H9 (cell line): ENCODE measurements around the gene PARD3. TPM values are rescaled to one million over a fixed set of nuclear protein-coding genes. Genes with fewer than 3 reads are reported as not detected.

Source experiments
- DNase-seq: peaks from one replicate; pipeline ENCODE4 v3.0.0-alpha.2; 2017
- H2AFZ ChIP-seq: one replicate; pipeline ENCODE4 v1.6.1; 2013; ENCODE audit warnings: mild to moderate bottlenecking, low read length, control low read depth, moderate library complexity
- H2AK5ac ChIP-seq: 2 replicates; pipeline ENCODE4 v1.6.1; 2013; ENCODE audit warnings: low read length, control low read depth, mixed read lengths; ENCODE audit not compliant: insufficient read length
- H2BK120ac ChIP-seq: one replicate; pipeline ENCODE4 v1.6.1; 2013; ENCODE audit warnings: low read depth, mild to moderate bottlenecking, low read length, control low read depth, inconsistent platforms; ENCODE audit not compliant: poor library complexity, severe bottlenecking
- H2BK12ac ChIP-seq: 2 replicates; pipeline ENCODE4 v1.6.1; 2013; ENCODE audit warnings: low read length, control low read depth, mixed read lengths, low read depth; ENCODE audit not compliant: insufficient read length
- H2BK15ac ChIP-seq: 2 replicates; pipeline ENCODE4 v1.6.1; 2013; ENCODE audit warnings: low read depth, low read length, control low read depth
- H2BK20ac ChIP-seq: one replicate; pipeline ENCODE4 v1.6.1; 2013; ENCODE audit warnings: low read depth, mild to moderate bottlenecking, low read length, control low read depth, inconsistent platforms; ENCODE audit not compliant: poor library complexity, severe bottlenecking
- H2BK5ac ChIP-seq: 2 replicates; pipeline ENCODE4 v1.6.1; 2013; ENCODE audit warnings: low read length, control low read depth, mixed read lengths; ENCODE audit not compliant: insufficient read length
- H3K14ac ChIP-seq: 2 replicates; pipeline ENCODE4 v1.6.1; 2013; ENCODE audit warnings: low read length, control low read depth; ENCODE audit not compliant: insufficient read depth
- H3K18ac ChIP-seq: 2 replicates; pipeline ENCODE4 v1.6.1; 2013; ENCODE audit warnings: low read depth, mild to moderate bottlenecking, mixed read lengths, low read length, control low read depth; ENCODE audit not compliant: insufficient read length
- H3K23ac ChIP-seq: 2 replicates; pipeline ENCODE4 v1.6.1; 2013; ENCODE audit warnings: low read length, control low read depth, mixed read lengths, low read depth; ENCODE audit not compliant: insufficient read length
- H3K23me2 ChIP-seq: 2 replicates; pipeline ENCODE4 v1.6.1; 2013; ENCODE audit warnings: low read depth, mild to moderate bottlenecking, mixed read lengths, low read length, control low read depth; ENCODE audit not compliant: insufficient read length, poor library complexity, severe bottlenecking
- H3K27ac ChIP-seq: 2 replicates; pipeline ENCODE4 v1.5.1; 2013; ENCODE audit warnings: low read length, control low read depth, mixed read lengths, low read depth; ENCODE audit not compliant: insufficient read length
- H3K27me3 ChIP-seq: 2 replicates; pipeline ENCODE4 v1.6.1; 2013; ENCODE audit warnings: low read length, control low read depth, inconsistent platforms; ENCODE audit not compliant: insufficient read depth
- H3K4ac ChIP-seq: 2 replicates; pipeline ENCODE4 v1.6.1; 2013; ENCODE audit warnings: low read depth, mild to moderate bottlenecking, control low read depth, inconsistent platforms, low read length, moderate library complexity
- H3K4me1 ChIP-seq: 2 replicates; pipeline ENCODE4 v1.6.1; 2013; ENCODE audit warnings: low read length, control low read depth, inconsistent platforms; ENCODE audit not compliant: insufficient read depth
- H3K4me2 ChIP-seq: 2 replicates; pipeline ENCODE4 v1.6.1; 2013; ENCODE audit warnings: low read length, control low read depth, mixed read lengths; ENCODE audit not compliant: insufficient read length, insufficient read depth
- H3K56ac ChIP-seq: 2 replicates; pipeline ENCODE4 v1.6.1; 2013; ENCODE audit warnings: low read depth, mild to moderate bottlenecking, mixed read lengths, low read length, control low read depth; ENCODE audit not compliant: insufficient read length
- H3K79me1 ChIP-seq: 2 replicates; pipeline ENCODE4 v1.6.1; 2013; ENCODE audit warnings: low read depth, mild to moderate bottlenecking, moderate library complexity, low read length, control low read depth, inconsistent platforms; ENCODE audit not compliant: insufficient read depth, poor library complexity, severe bottlenecking
- H3K79me2 ChIP-seq: 2 replicates; pipeline ENCODE4 v1.6.1; 2013; ENCODE audit warnings: low read length, control low read depth, inconsistent platforms; ENCODE audit not compliant: insufficient read depth
- H3K9ac ChIP-seq: 2 replicates; pipeline ENCODE4 v1.6.1; 2013; ENCODE audit warnings: low read length, control low read depth, mixed read lengths; ENCODE audit not compliant: insufficient read length; ENCODE audit errors: extremely low read depth
- H3K9me3 ChIP-seq: one replicate; pipeline ENCODE4 v1.6.1; 2013; ENCODE audit warnings: low read depth, low read length, inconsistent platforms; ENCODE audit not compliant: control insufficient read depth
- H3T11ph ChIP-seq: one replicate; pipeline ENCODE4 v1.6.1; 2013; ENCODE audit warnings: mild to moderate bottlenecking, low read length, control low read depth, inconsistent platforms
- H4K20me1 ChIP-seq: one replicate; pipeline ENCODE4 v1.6.1; 2013; ENCODE audit not compliant: control insufficient read depth, insufficient read length, insufficient read depth
- H4K5ac ChIP-seq: 2 replicates; pipeline ENCODE4 v1.6.1; 2013; ENCODE audit warnings: low read depth, mild to moderate bottlenecking, mixed read lengths, low read length, control low read depth; ENCODE audit not compliant: insufficient read length
- H4K8ac ChIP-seq: replicated peaks from 2 replicates; pipeline ENCODE4 v1.6.1; 2013; ENCODE audit warnings: low read length, control low read depth, mixed read lengths, low read depth; ENCODE audit not compliant: insufficient read length
- H4K91ac ChIP-seq: 2 replicates; pipeline ENCODE4 v1.6.1; 2013; ENCODE audit warnings: low read depth, mild to moderate bottlenecking, moderate library complexity, mixed read lengths, low read length, control low read depth; ENCODE audit not compliant: insufficient read length
- H3K27ac Mint-ChIP-seq, 3 experiments: 2 replicates in 2 of 3; 3 replicates in 1 of 3; pipeline ENCODE4 v1.8.0; 2020 to 2021; ENCODE audit warnings: mixed read lengths in 3 of 3, mild to moderate bottlenecking in 1 of 3, moderate library complexity in 1 of 3
- H3K27me3 Mint-ChIP-seq: 2 replicates; pipeline ENCODE4 v1.8.0; 2021; ENCODE audit warnings: low read depth, mild to moderate bottlenecking, moderate library complexity, mixed read lengths
- H3K36me3 Mint-ChIP-seq, 3 experiments: 2 replicates in 2 of 3; 3 replicates in 1 of 3; pipeline ENCODE4 v1.8.0; 2020 to 2021; ENCODE audit warnings: low read depth in 3 of 3, mixed read lengths in 3 of 3; ENCODE audit not compliant: insufficient read depth in 1 of 3
- H3K4me1 Mint-ChIP-seq, 2 experiments: 2 replicates each; pipeline ENCODE4 v1.8.0; 2020; ENCODE audit warnings: mixed read lengths in 2 of 2
- H3K4me3 Mint-ChIP-seq, 2 experiments: 2 replicates in 1 of 2; 3 replicates in 1 of 2; pipeline ENCODE4 v1.8.0; 2020 to 2021; ENCODE audit warnings: mild to moderate bottlenecking in 2 of 2, mixed read lengths in 2 of 2, moderate library complexity in 1 of 2
- H3K9me3 Mint-ChIP-seq, 2 experiments: 2 replicates in 1 of 2; 3 replicates in 1 of 2; pipeline ENCODE4 v1.8.0; 2020; ENCODE audit warnings: mild to moderate bottlenecking in 2 of 2, mixed read lengths in 2 of 2, moderate library complexity in 1 of 2
- CTCF ChIP-seq: fragments of 200-600 bp; sonication (generic); conservative IDR thresholded peaks from 3 replicates; pipeline ENCODE4 v1.8.0; 2021; ENCODE audit warnings: antibody characterized with exemption, mild to moderate bottlenecking
- total RNA-seq: library from RNA; stranded (reverse); gene quantifications from 2 replicates; pipeline ENCODE4 v1.2.1, GENCODE V29; 2021

The PARD3 gene
- total RNA-seq, 1 experiment from 2014 or later, result 44.7 TPM

- peaks cover 5% of the 10 kb centered on the region; the same call in 1 of the 2 replicates for H3K4me1 ChIP-seq
- H3K9me3 Mint-ChIP-seq, result peaks cover 2 to 3% of the 10 kb centered on the region in 2 experiments; a peak in 2 of 5 replicates
- no peak overlapping the region for H3K18ac ChIP-seq
- no peaks in the 10 kb centered on the region for H3K27me3 ChIP-seq
- no peaks in the 10 kb centered on the region for H3K23me2 ChIP-seq
- H2BK5ac ChIP-seq, result no peak overlapping the region
- H4K5ac ChIP-seq, result no peak overlapping the region
- no peak overlapping the region for H2BK20ac ChIP-seq
- H4K8ac ChIP-seq, result no peak overlapping the region
- no peaks in the 10 kb centered on the region for H4K20me1 ChIP-seq
- no peak for TF ChIP-seq CTCF
- no peaks in the 10 kb centered on the region for H3K27me3 Mint-ChIP-seq
- no peak overlapping the region for H3K9ac ChIP-seq
- no peak overlapping the region for H3K4ac ChIP-seq
- H2AFZ ChIP-seq, result no peak overlapping the region
- no peak overlapping the region for H2BK120ac ChIP-seq
- H3K79me1 ChIP-seq, result no peaks in the 10 kb centered on the region
- no peak overlapping the region for H3K27ac ChIP-seq
- no peaks in the 10 kb centered on the region for H3K79me2 ChIP-seq
- no peak overlapping the region for H3T11ph ChIP-seq
- no peak overlapping the region for H3K4me2 ChIP-seq
- H3K36me3 Mint-ChIP-seq, result peaks cover 2 to 5% (median 5%) of the 10 kb centered on the region in 3 experiments; a peak in 6 of 7 replicates
- no peak overlapping the region for H3K56ac ChIP-seq
- no peak overlapping the region for H4K91ac ChIP-seq
- H3K4me3 Mint-ChIP-seq, result no peak overlapping the region
- H3K23ac ChIP-seq, result no peak overlapping the region
- no peaks in the 10 kb centered on the region for H3K9me3 ChIP-seq
- peaks cover 17 to 22% of the 10 kb centered on the region in 2 experiments for H3K4me1 Mint-ChIP-seq
- H3K27ac Mint-ChIP-seq, result no peak overlapping the region
- H2BK15ac ChIP-seq, result no peak overlapping the region
- DNase-seq, result no peak
- H3K14ac ChIP-seq, result no peak overlapping the region
- no peak overlapping the region for H2BK12ac ChIP-seq
- H2AK5ac ChIP-seq, result no peak overlapping the region
These were observed 560.5 kb downstream of the PARD3 start for GRCh38 chr10:34254596-34254995.
